GM19324 (cell line): ENCODE measurements around the gene SPATS1.
"Not testable (repeated sequence)": the region's sequence is repeated elsewhere in the genome, so short reads cannot be mapped to it uniquely, and the experiment has no call there.

Experiments
- ATAC-seq: cut with Tn5 transposase; IDR thresholded peaks from one replicate; pipeline ENCODE4 v1.9.1; 2021; ENCODE audit warnings: mild to moderate bottlenecking, moderate library complexity; ENCODE audit not compliant: unreplicated experiment, low FRiP score

SPATS1 gene

DNA sequence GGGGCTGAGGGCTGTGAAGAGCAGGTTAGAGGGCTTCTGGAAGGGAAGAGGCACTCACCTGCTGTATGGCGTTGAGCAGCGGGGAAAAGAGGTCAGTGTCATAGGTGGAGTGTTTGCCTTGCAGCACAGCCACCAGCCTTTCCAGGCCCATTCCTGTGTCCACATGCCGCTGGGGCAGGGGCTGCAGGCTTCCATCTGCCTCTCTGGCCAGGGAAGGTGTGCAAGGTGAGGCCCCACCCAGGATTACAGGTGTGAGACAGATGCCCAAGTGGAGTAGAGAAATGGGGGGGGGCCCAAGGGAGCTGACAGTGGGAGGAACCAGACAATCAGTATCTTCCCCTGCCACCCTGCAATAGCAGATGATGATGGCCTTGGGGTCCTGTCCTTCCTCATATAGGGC, 32.2 kb upstream of the SPATS1 start:
- no peak for ATAC-seq

DNA sequence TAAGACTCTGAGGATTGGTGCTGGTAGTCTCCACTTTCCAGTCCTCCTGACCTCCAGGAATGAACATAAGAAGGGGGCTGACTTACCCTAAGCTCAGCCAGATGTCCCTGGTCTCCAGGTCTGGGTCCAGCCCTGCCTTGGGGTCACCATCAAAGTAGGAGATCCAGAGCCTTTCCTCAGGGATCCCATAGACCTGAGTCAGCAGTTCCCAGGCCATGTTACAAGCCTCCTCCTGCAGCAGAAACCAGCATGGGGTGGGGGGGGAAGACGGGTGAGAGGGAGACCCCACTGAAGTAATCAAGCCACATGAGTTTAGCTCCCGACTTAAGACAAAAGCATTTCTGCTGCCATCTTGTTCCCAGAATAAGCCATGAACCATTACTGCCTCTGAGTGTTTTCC, 31.1 kb upstream of the SPATS1 start:
- ATAC-seq, result no peak

GRCh38 chr6:44311767-44312166, 30.7 kb upstream of the SPATS1 start:
- no peak for ATAC-seq

- peak; percentile 81 for ATAC-seq
Measured at GRCh38 chr6:44312901-44313788, 29.3 kb upstream of the SPATS1 start, which contains the start of gene AARS2. AARS2 (minus strand) TSS chr6:44313347; CDS start chr6:44313323, 24 bp downstream.

GRCh38 chr6:44314657-44315056, 27.8 kb upstream of the SPATS1 start:
- not testable (repeated sequence) for ATAC-seq

DNA sequence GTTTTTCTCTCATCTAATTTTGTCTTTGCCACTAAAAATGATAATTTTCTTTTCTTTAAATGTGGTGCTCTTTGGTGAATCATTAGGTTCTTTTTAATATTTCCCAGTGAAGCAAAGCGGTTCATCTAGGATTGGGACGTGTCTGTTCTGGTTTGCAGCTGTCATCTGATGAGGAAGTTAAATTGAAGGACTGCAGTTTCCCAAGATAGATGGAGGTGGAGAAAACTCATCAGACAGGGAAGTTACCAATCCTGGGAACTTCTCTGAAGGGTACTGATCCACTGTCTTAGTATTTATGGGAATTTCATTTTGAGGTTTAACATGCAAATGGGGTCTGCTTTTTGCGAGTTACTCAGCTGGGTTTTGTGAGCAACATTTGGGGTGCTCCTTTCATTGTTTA, 26.9 kb upstream of the SPATS1 start:
- no peak for ATAC-seq

DNA sequence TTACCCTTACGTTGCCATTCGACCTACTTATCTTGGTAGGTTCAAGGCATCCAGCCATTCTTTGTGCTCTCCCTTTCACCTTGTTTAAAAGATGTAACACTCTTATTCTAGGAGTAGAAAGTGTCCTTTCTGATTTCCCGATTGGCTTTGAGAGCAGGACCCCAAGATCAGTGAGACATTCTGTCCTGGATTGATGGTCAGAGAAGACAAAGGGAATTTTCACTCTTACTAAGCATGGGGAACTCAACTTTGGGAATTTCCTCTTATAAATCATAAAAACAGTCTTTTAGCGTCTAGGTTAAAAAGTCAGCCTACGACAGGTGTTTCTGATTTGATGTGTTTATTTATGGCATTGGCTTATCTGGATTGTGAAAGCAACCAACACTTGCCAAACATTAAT, 26.5 kb upstream of the SPATS1 start:
- no peak for ATAC-seq

DNA sequence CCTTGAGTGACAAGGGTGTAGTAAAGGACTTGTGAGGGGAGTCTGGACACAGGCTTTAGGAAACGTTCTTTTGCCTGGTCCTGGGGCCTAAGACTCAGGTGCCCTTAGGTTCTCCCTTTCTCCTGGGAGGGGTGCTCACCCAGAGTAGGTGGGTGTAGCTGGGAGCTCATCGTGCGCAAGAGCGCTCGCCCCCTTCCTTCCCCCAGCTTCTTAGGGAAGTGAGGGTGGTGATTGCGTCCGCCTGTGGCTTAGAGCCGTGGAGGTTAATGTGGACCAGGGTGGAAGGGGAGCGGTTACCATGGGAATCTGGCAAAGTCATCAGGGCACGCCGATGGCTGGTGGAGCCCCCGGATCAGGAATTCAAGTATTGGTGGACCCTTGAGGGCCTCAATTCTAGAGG, 26.0 kb upstream of the SPATS1 start:
- ATAC-seq, result no peak

GRCh38 chr6:44317136-44317631, 25.3 kb upstream of the SPATS1 start:
- ATAC-seq, result not testable (repeated sequence)

DNA sequence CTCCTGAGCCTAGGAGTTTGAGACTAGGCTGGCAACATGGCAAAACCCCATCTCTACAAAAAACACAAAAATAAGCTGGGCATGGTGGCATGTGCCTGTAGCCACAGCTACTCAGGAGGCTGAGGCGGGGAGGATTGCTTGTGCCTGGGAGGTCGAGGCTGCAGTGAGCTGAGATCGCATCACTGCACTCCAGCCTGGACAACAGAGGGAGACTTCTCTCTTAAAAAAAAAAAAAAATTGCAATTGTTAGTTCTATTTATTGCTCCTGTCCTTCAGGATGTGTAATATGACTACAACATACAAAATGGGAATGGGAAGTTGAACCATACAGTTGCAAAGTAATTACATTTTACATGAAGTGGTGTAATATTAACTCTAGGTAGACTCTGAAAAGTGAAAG, 21.2 kb upstream of the SPATS1 start:
- no peak for ATAC-seq

- ATAC-seq, result no peak
Measured at GRCh38 chr6:44327096-44327495, 15.4 kb upstream of the SPATS1 start.

DNA sequence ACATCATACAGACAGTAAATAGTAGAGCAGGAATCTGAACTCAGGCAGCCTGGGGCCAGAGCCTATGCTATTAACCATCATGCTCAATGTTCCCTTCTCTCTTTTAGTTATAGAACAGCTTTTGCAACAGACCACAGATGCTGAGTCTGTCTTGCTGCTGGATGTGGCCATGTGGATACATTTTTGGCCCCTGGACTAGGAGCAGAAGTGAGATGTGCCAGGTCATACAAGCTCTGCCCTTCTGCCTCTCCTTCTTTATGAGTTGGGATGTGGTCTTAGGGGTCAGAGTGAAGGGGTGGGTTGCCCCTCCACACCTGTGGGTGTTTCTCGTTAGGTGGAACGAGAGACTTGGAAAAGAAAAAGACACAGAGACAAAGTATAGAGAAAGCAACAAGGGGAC, 14.7 kb upstream of the SPATS1 start:
- no peak for ATAC-seq

- not testable (repeated sequence) for ATAC-seq
Measured at GRCh38 chr6:44328203-44328602, 14.2 kb upstream of the SPATS1 start.

GRCh38 chr6:44329858-44330257, 12.6 kb upstream of the SPATS1 start:
- no peak for ATAC-seq

DNA sequence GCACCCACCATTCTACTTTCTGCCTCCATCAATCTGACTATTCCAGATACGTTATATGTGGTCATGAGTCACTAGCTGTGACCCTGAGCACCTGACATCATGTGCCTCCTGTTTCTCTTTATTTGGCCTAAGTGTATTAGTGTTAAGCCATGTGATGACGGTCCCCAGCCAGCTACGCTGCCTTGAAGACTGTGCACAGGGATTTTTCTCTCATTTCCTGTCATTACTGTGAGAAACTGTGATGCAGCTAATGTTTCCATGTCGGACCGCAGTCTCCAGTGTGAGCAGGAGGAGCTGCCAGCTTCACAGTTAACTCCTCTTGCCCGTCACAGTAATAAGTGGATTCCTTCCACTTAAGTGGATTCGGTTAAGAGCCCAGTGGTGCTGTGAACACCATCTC, 9.9 kb upstream of the SPATS1 start:
- ATAC-seq, result no peak

DNA sequence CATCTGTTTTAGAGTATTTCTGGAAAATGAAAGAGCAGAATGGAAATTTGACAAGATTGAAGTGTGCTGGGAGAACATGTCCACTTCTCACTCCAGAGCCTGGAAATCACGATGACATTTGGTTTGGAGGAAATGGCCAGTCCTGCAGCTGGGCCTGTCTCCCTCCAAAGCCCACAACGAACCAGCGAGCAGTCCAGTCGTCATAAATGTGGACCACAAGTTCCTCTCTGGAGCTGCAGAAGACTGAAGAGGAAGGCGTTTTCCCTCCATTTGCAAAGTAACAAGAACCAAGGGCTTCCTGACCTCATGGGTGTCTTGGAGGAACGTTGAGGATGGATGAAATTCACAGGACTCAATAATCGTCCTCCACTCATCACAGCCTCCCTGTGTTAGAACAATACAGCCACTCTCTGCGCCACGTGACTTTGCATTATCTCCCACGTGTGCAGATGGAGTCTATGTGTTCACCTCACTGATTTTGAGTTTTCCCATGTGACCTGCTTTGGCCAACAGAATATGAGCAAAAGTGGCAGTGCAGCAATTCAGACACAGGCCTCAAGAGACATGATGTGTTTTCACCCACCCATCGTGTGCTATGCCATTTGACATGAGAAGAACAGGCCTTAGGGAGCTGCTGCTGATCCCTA, 9.1 kb upstream of the SPATS1 start:
- ATAC-seq, result no peak

GRCh38 chr6:44333942-44334341, 8.5 kb upstream of the SPATS1 start:
- ATAC-seq, result no peak

- no peak for ATAC-seq
Measured at GRCh38 chr6:44335631-44336030, 6.8 kb upstream of the SPATS1 start.

- ATAC-seq, result no peak
Measured at GRCh38 chr6:44338228-44339122, 4.0 kb upstream of the SPATS1 start.

- no peak for ATAC-seq
Measured at GRCh38 chr6:44339301-44339700, 3.1 kb upstream of the SPATS1 start.
